H1 (cell line): ENCODE data around the gene ACOX1. TPM values are rescaled to one million over a fixed set of nuclear protein-coding genes. Genes with fewer than 3 reads are reported as not detected.

Source experiments
- CTCF ChIA-PET: fragments of 300-600 bp; sonication (Branson Sonifier 250); formaldehyde crosslinking; loops from one replicate; lab custom pipeline; 2021; ENCODE audit not compliant: partially characterized antibody; lab: Charles Lee
- POLR2A ChIA-PET: fragments of 300-600 bp; sonication (Branson Sonifier 250); formaldehyde crosslinking; loops from one replicate; lab custom pipeline; 2021; ENCODE audit warnings: inconsistent platforms; ENCODE audit not compliant: partially characterized antibody; lab: Charles Lee
- DNase-seq, 2 experiments: peaks; one replicate each; pipeline versions ENCODE4 v3.0.0 to v3.0.0-alpha.2; 2010 to 2022; ENCODE audit warnings: low spot score in 2 of 2, low read depth in 1 of 2, mixed read lengths in 1 of 2
- FAIRE-seq: peaks from 2 replicates; lab custom pipeline; 2011; peaks lifted over from hg19 to GRCh38; lab: Jason Lieb, UNC
- H2AFZ ChIP-seq: 2 replicates; pipeline ENCODE4 v1.8.1; 2012; ENCODE audit warnings: low read length, inconsistent platforms
- H2AK5ac ChIP-seq: 2 replicates; pipeline ENCODE4 v1.6.1; 2013; ENCODE audit warnings: low read depth, low read length
- H2BK120ac ChIP-seq: replicated peaks from 2 replicates; pipeline ENCODE3; 2013; ENCODE audit warnings: low read depth, low read length, inconsistent platforms
- H2BK12ac ChIP-seq: 2 replicates; pipeline ENCODE4 v1.6.1; 2013; ENCODE audit warnings: low read depth, low read length
- H2BK15ac ChIP-seq: 2 replicates; pipeline ENCODE4 v1.6.1; 2013; ENCODE audit warnings: low read length
- H2BK20ac ChIP-seq: 2 replicates; pipeline ENCODE4 v1.6.1; 2013; ENCODE audit warnings: low read length
- H2BK5ac ChIP-seq: 2 replicates; pipeline ENCODE4 v1.6.1; 2013; ENCODE audit warnings: low read depth, low read length
- H3K14ac ChIP-seq: 2 replicates; pipeline ENCODE4 v1.6.1; 2013; ENCODE audit warnings: inconsistent platforms; ENCODE audit not compliant: insufficient read length
- H3K18ac ChIP-seq: 2 replicates; pipeline ENCODE4 v1.6.1; 2013; ENCODE audit warnings: low read length; ENCODE audit errors: extremely low read depth
- H3K23ac ChIP-seq: 2 replicates; pipeline ENCODE4 v1.6.1; 2013; ENCODE audit warnings: inconsistent platforms; ENCODE audit not compliant: insufficient read length
- H3K23me2 ChIP-seq: 2 replicates; pipeline ENCODE4 v1.6.1; 2013; ENCODE audit warnings: low read depth, low read length
- H3K27ac ChIP-seq: 2 replicates; pipeline ENCODE4 v1.6.1; 2011; ENCODE audit warnings: low read depth, low read length, inconsistent platforms
- H3K27me3 ChIP-seq, 4 experiments: replicated peaks in 1 of 4; 1 replicate in 1 of 4; 2 replicates in 3 of 4; pipeline versions ENCODE4 v1.6.1 to v1.8.1; 2011 to 2013; ENCODE audit warnings: low read length in 3 of 4, mild to moderate bottlenecking in 3 of 4, inconsistent platforms in 2 of 4, mixed read lengths in 2 of 4, moderate library complexity in 1 of 4; ENCODE audit not compliant: control insufficient read depth in 3 of 4, insufficient read depth in 3 of 4; ENCODE audit errors: extremely low read depth in 1 of 4
- H3K36me3 ChIP-seq, 4 experiments: 2 replicates each; pipeline versions ENCODE4 v1.6.1 to v1.8.1; 2011 to 2013; ENCODE audit warnings: mild to moderate bottlenecking in 4 of 4, low read length in 3 of 4, moderate library complexity in 2 of 4, control low read depth in 1 of 4, inconsistent platforms in 1 of 4; ENCODE audit not compliant: insufficient read depth in 4 of 4, control insufficient read depth in 2 of 4
- H3K4ac ChIP-seq: replicated peaks from 2 replicates; pipeline ENCODE3; 2013; ENCODE audit warnings: low read length, low read depth, mixed read lengths, inconsistent platforms; ENCODE audit not compliant: insufficient read length
- H3K4me1 ChIP-seq, 4 experiments: replicated peaks in 1 of 4; 1 replicate in 1 of 4; 2 replicates in 3 of 4; pipeline versions ENCODE4 v1.6.1 to v1.8.1; 2011 to 2013; ENCODE audit warnings: low read length in 3 of 4, inconsistent platforms in 2 of 4, mixed read lengths in 1 of 4; ENCODE audit not compliant: insufficient read depth in 4 of 4, control insufficient read depth in 3 of 4
- H3K4me2 ChIP-seq, 2 experiments: 2 replicates each; pipeline versions ENCODE4 v1.6.1 to v1.8.1; 2011 to 2013; ENCODE audit warnings: low read depth in 2 of 2, low read length in 2 of 2, control low read depth in 1 of 2, inconsistent platforms in 1 of 2, mild to moderate bottlenecking in 1 of 2; ENCODE audit not compliant: insufficient read depth in 1 of 2
- H3K4me3 ChIP-seq, 4 experiments: fragments of 200-600, 300-600 bp in 1 of 4; sonication (generic), shearing (Covaris generic), sonication (Bioruptor Twin) in 1 of 4; 2 replicates each; pipeline versions ENCODE4 v1.5.1 to v1.8.1; 2011 to 2016; ENCODE audit warnings: low read length in 4 of 4, low read depth in 3 of 4, control low read depth in 2 of 4, inconsistent platforms in 2 of 4, mild to moderate bottlenecking in 2 of 4, mixed read lengths in 1 of 4, moderate library complexity in 1 of 4; ENCODE audit not compliant: insufficient read depth in 2 of 4; ENCODE audit errors: extremely low read depth in 1 of 4
- H3K56ac ChIP-seq: replicated peaks from 2 replicates; pipeline ENCODE3; 2013; ENCODE audit warnings: low read depth, mild to moderate bottlenecking, mixed read lengths, low read length, inconsistent platforms; ENCODE audit not compliant: insufficient read length
- H3K79me1 ChIP-seq: 2 replicates; pipeline ENCODE4 v1.6.1; 2013; ENCODE audit warnings: low read depth, low read length, control low read depth
- H3K79me2 ChIP-seq, 2 experiments: 2 replicates each; pipeline versions ENCODE4 v1.6.1 to v1.8.1; 2012 to 2013; ENCODE audit warnings: low read length in 2 of 2, mild to moderate bottlenecking in 2 of 2, inconsistent platforms in 1 of 2; ENCODE audit not compliant: insufficient read depth in 2 of 2, control insufficient read depth in 1 of 2
- H3K9ac ChIP-seq, 4 experiments: replicated peaks in 1 of 4; 1 replicate in 1 of 4; 2 replicates in 3 of 4; pipeline versions ENCODE4 v1.6.1 to v1.8.1; 2011 to 2013; ENCODE audit warnings: low read depth in 3 of 4, low read length in 3 of 4, control low read depth in 2 of 4, mild to moderate bottlenecking in 2 of 4, moderate library complexity in 2 of 4, inconsistent platforms in 1 of 4; ENCODE audit errors: extremely low read depth in 1 of 4
- H3K9me3 ChIP-seq, 2 experiments: 2 replicates each; pipeline versions ENCODE4 v1.6.1 to v1.8.1; 2012 to 2013; ENCODE audit warnings: mild to moderate bottlenecking in 2 of 2, moderate library complexity in 2 of 2, control low read depth in 1 of 2, inconsistent platforms in 1 of 2, low read depth in 1 of 2, low read length in 1 of 2, mixed read lengths in 1 of 2; ENCODE audit not compliant: insufficient read depth in 2 of 2
- H4K20me1 ChIP-seq, 2 experiments: replicated peaks in 1 of 2; 2 replicates each; pipeline versions ENCODE3 to v1.8.1; 2011 to 2013; ENCODE audit warnings: inconsistent platforms in 2 of 2, low read length in 2 of 2, mild to moderate bottlenecking in 1 of 2; ENCODE audit not compliant: insufficient read depth in 2 of 2, control insufficient read depth in 1 of 2
- H4K5ac ChIP-seq: 2 replicates; pipeline ENCODE4 v1.6.1; 2013; ENCODE audit warnings: low read length, low read depth, mixed read lengths, inconsistent platforms; ENCODE audit not compliant: insufficient read length
- H4K8ac ChIP-seq: 2 replicates; pipeline ENCODE4 v1.8.0; 2013; ENCODE audit warnings: mild to moderate bottlenecking, moderate library complexity, low read length, inconsistent platforms; ENCODE audit not compliant: insufficient read depth; ENCODE audit errors: extremely low read depth
- H4K91ac ChIP-seq: replicated peaks from 2 replicates; pipeline ENCODE3; 2013; ENCODE audit warnings: low read length, mixed read lengths, inconsistent platforms; ENCODE audit not compliant: insufficient read length
- BRCA1 ChIP-seq: IDR thresholded peaks from 2 replicates; pipeline ENCODE4 v1.6.1; 2012; ENCODE audit warnings: low read depth, low read length, improper control_type of control experiment
- SIN3A ChIP-seq, 2 experiments: IDR thresholded peaks in 1 of 2; conservative IDR thresholded peaks in 1 of 2; 2 replicates each; pipeline ENCODE4 v1.6.1; 2011 to 2012; ENCODE audit warnings: low read length in 2 of 2, improper control_type of control experiment in 1 of 2, low read depth in 1 of 2, mild to moderate bottlenecking in 1 of 2
- WGBS, 2 experiments: shearing (Covaris generic) in 1 of 2; methylation state at CpG; one replicate each; pipeline versions ENCODE4 v1.1.6 to v1.1.7; 2013 to 2015; ENCODE audit warnings: low lambda C conversion rate in 2 of 2, mixed read lengths in 2 of 2, inconsistent platforms in 1 of 2, low coverage in 1 of 2, missing lambda C conversion rate in 1 of 2; ENCODE audit not compliant: insufficient replicate concordance in 2 of 2, insufficient coverage in 1 of 2, insufficient read length in 1 of 2; ENCODE audit errors: extremely low coverage in 1 of 2, missing lambda C conversion rate in 1 of 2; 5-methylcytosine and 5-hydroxymethylcytosine counted together
- polyA plus RNA-seq, 7 experiments: library from polyadenylated mRNA; depleted of rRNA in 3 of 7; stranded (reverse) in 5 of 7; unstranded in 2 of 7; fragments of >200 nt in 5 of 7; fragments of 200-250 nt in 2 of 7; gene quantifications; 1 replicate in 5 of 7; 2 replicates in 1 of 7; 4 replicates in 1 of 7; pipeline versions ENCODE4 v1.2.1 to v1.2.3, GENCODE V29; 2011 to 2013; ENCODE audit warnings: missing spikeins in 2 of 7, mixed read lengths in 2 of 7
- total RNA-seq: library from RNA; stranded (reverse); fragmentation: NEBNext Ultra II Directional; extraction: Animal tissue kit (Norgen Biotek cat#: 25700); gene quantifications from 2 replicates; pipeline ENCODE4 v1.2.1, GENCODE V29; 2021

The ACOX1 gene
- total and polyA plus RNA-seq, 2 of the 8 experiments (the other 6 are each of a cell fraction or from before 2014, with no cell fraction given): 10.5 to 30.4 TPM

GRCh38 chr17:76007850-76008165 is 28.8 kb upstream of the ACOX1 start:
- ChIA-PET POLR2A (interaction anchor here (0.9 to 1.6 kb wide), 7 partner anchors 10 to 223 kb away, joined by 3 to 7 read pairs (median 4); partner anchors contain the start of gene TRIM65), CTCF (interaction anchor here (0.8 to 32.0 kb wide), 17 partner anchors 5 to 293 kb away, joined by 3 to 885 read pairs (median 5); partner anchors contain the start of genes CDK3, EVPL, MRPL38 and TRIM65)
- no peak overlapping the region for H2AK5ac ChIP-seq
- no peak for FAIRE-seq
- H2BK15ac ChIP-seq: no peak overlapping the region
- 96% methylated on average over 16 of the region's 16 CpGs; no CpG with 5 or more reads in 1 of the 2 experiments for WGBS, 2 experiments
- no peaks in the 10 kb centered on the region for H3K23me2 ChIP-seq
- no peak overlapping the region for H4K5ac ChIP-seq
- no peak overlapping the region for H2BK20ac ChIP-seq
- H3K27me3 ChIP-seq: no peaks in the 10 kb centered on the region
- H3K79me2 ChIP-seq: no peaks in the 10 kb centered on the region
- H3K56ac ChIP-seq: no peak overlapping the region
- H3K14ac ChIP-seq: no peak overlapping the region
- no peak overlapping the region for H3K9ac ChIP-seq
- H3K27ac ChIP-seq: no peak overlapping the region
- H3K18ac ChIP-seq: no peak overlapping the region
- no peak overlapping the region for H2AFZ ChIP-seq
- H4K91ac ChIP-seq: no peak overlapping the region
- no peak overlapping the region for H2BK12ac ChIP-seq
- no peak overlapping the region for H3K4me2 ChIP-seq
- H4K8ac ChIP-seq: no peak overlapping the region
- no peaks in the 10 kb centered on the region for H4K20me1 ChIP-seq
- H3K23ac ChIP-seq: no peak overlapping the region
- H3K9me3 ChIP-seq: no peaks in the 10 kb centered on the region; a peak in 1 of 4 replicates
- no peaks in the 10 kb centered on the region for H3K4me1 ChIP-seq
- DNase-seq: no peak
- no peak overlapping the region for H3K4ac ChIP-seq
- H3K36me3 ChIP-seq: no peaks in the 10 kb centered on the region; a peak in 1 of 8 replicates
- H2BK120ac ChIP-seq: no peak overlapping the region
- H2BK5ac ChIP-seq: no peak overlapping the region
- H3K79me1 ChIP-seq: no peaks in the 10 kb centered on the region
- H3K4me3 ChIP-seq: no peak overlapping the region
- TF ChIP-seq SIN3A (conservative IDR thresholded peaks at IDR 0.05 in 1 of 2, IDR thresholded peaks at IDR 0.05 in 1 of 2; ENCODE audit: low read depth in 1 of 2, low read length in 2 of 2) (no peak), BRCA1 (no peak)
